Hepatocyte (in vitro differentiated cells): Measurements from ENCODE around the gene RFTN1.

Experiments used
- CTCF ChIP-seq: fragments of 200-600 bp; sonication (generic); IDR thresholded peaks from 2 replicates; pipeline ENCODE4 v1.5.1; 2016; ENCODE audit warnings: antibody characterized with exemption, mild to moderate bottlenecking; ENCODE audit not compliant: poor library complexity
- EZH2phosphoT487 ChIP-seq: fragments of 200-600 bp; sonication (generic); IDR thresholded peaks from one replicate; pipeline ENCODE4 v1.6.1; 2018; ENCODE audit warnings: antibody characterized with exemption, mild to moderate bottlenecking, low read depth, moderate library complexity; ENCODE audit not compliant: unreplicated experiment, severe bottlenecking

- TF ChIP-seq CTCF (no peak), EZH2phosphoT487 (no peak)
Measured at GRCh38 chr3:16441371-16441875, 72.1 kb downstream of the RFTN1 start.
